WTC11 (cell line): Measurements from ENCODE around the gene RAB2B. TPM values are rescaled to one million over a fixed set of nuclear protein-coding genes. Genes with fewer than 3 reads are reported as not detected.

ENCODE experiments used
- ATAC-seq: fragments of 200-7000 bp; cut with Tn5 transposase; 2 replicates; pipeline ENCODE4 v1.10.0; 2021; ENCODE audit warnings: mild to moderate bottlenecking, moderate library complexity
- CTCF ChIA-PET: fragments of 300-600 bp; sonication (Branson Sonifier 250); formaldehyde crosslinking; loops from one replicate; lab custom pipeline; 2021; ENCODE audit warnings: antibody characterized with exemption; lab: Charles Lee
- POLR2A ChIA-PET: fragments of 350-600 bp; sonication (Branson Sonifier 250); formaldehyde crosslinking; loops from one replicate; lab custom pipeline; 2021; ENCODE audit warnings: antibody characterized with exemption; lab: Charles Lee
- DNase-seq: peaks from one replicate; pipeline ENCODE4 v3.0.0; 2021; ENCODE audit warnings: low spot score
- H3K27ac Mint-ChIP-seq: 2 replicates; pipeline ENCODE4 v1.8.0; 2021; ENCODE audit warnings: mixed read lengths
- H3K27me3 Mint-ChIP-seq: 2 replicates; pipeline ENCODE4 v1.8.0; 2021; ENCODE audit warnings: low read depth, mild to moderate bottlenecking, moderate library complexity, mixed read lengths
- H3K36me3 Mint-ChIP-seq: 2 replicates; pipeline ENCODE4 v1.8.0; 2021; ENCODE audit warnings: mixed read lengths
- H3K4me1 Mint-ChIP-seq: 2 replicates; pipeline ENCODE4 v1.8.0; 2022; ENCODE audit warnings: mixed read lengths
- H3K4me3 Mint-ChIP-seq: 2 replicates; pipeline ENCODE4 v1.8.0; 2021; ENCODE audit warnings: mild to moderate bottlenecking, moderate library complexity, mixed read lengths
- H3K9me3 Mint-ChIP-seq: 2 replicates; pipeline ENCODE4 v1.8.0; 2021; ENCODE audit warnings: mixed read lengths
- ATF1 ChIP-seq: sonication (generic); formaldehyde crosslinking; IDR thresholded peaks from 2 replicates; pipeline ENCODE4 v1.8.1; 2023; ENCODE audit warnings: mild to moderate bottlenecking, moderate library complexity, missing genetic modification reagents
- ATF3 ChIP-seq: sonication (generic); formaldehyde crosslinking; conservative IDR thresholded peaks from 2 replicates; pipeline ENCODE4 v1.8.1; 2022; ENCODE audit warnings: mild to moderate bottlenecking, missing genetic modification reagents
- ESRRA ChIP-seq: sonication (generic); formaldehyde crosslinking; IDR thresholded peaks from 2 replicates; pipeline ENCODE4 v1.8.1; 2022; ENCODE audit warnings: mild to moderate bottlenecking, missing genetic modification reagents, borderline replicate concordance
- ETV6 ChIP-seq: sonication (generic); formaldehyde crosslinking; IDR thresholded peaks from 2 replicates; pipeline ENCODE4 v1.8.1; 2022; ENCODE audit warnings: mild to moderate bottlenecking, missing genetic modification reagents
- HMGA2 ChIP-seq: fragments of 250-450 bp; sonication (Bioruptor Pico); IDR thresholded peaks from 2 replicates; pipeline ENCODE4 v1.4.0; 2021; ENCODE audit warnings: mild to moderate bottlenecking, moderate library complexity
- NFATC4 ChIP-seq: fragments of 250-450 bp; sonication (Bioruptor Pico); IDR thresholded peaks from 2 replicates; pipeline ENCODE4 v1.9.0; 2021; ENCODE audit warnings: mild to moderate bottlenecking
- NFE2L1 ChIP-seq: sonication (generic); formaldehyde crosslinking; IDR thresholded peaks from 2 replicates; pipeline ENCODE4 v1.8.1; 2023; ENCODE audit warnings: missing genetic modification reagents
- NR3C1 ChIP-seq: sonication (generic); formaldehyde crosslinking; conservative IDR thresholded peaks from 2 replicates; pipeline ENCODE4 v1.8.1; 2023; ENCODE audit warnings: low read depth, mild to moderate bottlenecking, missing genetic modification reagents
- OVOL2 ChIP-seq: fragments of 250-450 bp; sonication (Bioruptor Pico); IDR thresholded peaks from 2 replicates; pipeline ENCODE4 v1.9.0; 2021; ENCODE audit warnings: mild to moderate bottlenecking, borderline replicate concordance
- PRRX2 ChIP-seq: fragments of 250-450 bp; sonication (Bioruptor Pico); IDR thresholded peaks from 2 replicates; pipeline ENCODE4 v1.8.0; 2021; ENCODE audit warnings: mild to moderate bottlenecking
- RORB ChIP-seq: fragments of 250-450 bp; sonication (Bioruptor Pico); IDR thresholded peaks from 2 replicates; pipeline ENCODE4 v1.9.0; 2021; ENCODE audit warnings: mild to moderate bottlenecking
- SMAD4 ChIP-seq: sonication (generic); formaldehyde crosslinking; IDR thresholded peaks from 2 replicates; pipeline ENCODE4 v1.8.0; 2022; ENCODE audit warnings: mild to moderate bottlenecking, missing genetic modification reagents
- ZBTB21 ChIP-seq: sonication (generic); formaldehyde crosslinking; IDR thresholded peaks from 2 replicates; pipeline ENCODE4 v1.8.1; 2023; ENCODE audit warnings: mild to moderate bottlenecking, missing genetic modification reagents, borderline replicate concordance
- ZBTB43 ChIP-seq: sonication (generic); formaldehyde crosslinking; IDR thresholded peaks from 2 replicates; pipeline ENCODE4 v1.8.1; 2023; ENCODE audit warnings: mild to moderate bottlenecking, missing genetic modification reagents
- ZNF121 ChIP-seq: sonication (generic); formaldehyde crosslinking; IDR thresholded peaks from 2 replicates; pipeline ENCODE4 v1.8.0; 2023; ENCODE audit warnings: missing genetic modification reagents
- ZNF281 ChIP-seq: sonication (generic); formaldehyde crosslinking; IDR thresholded peaks from 2 replicates; pipeline ENCODE4 v1.8.0; 2023; ENCODE audit warnings: mild to moderate bottlenecking, missing genetic modification reagents
- ZNF317 ChIP-seq: sonication (generic); formaldehyde crosslinking; IDR thresholded peaks from 2 replicates; pipeline ENCODE4 v1.8.1; 2023; ENCODE audit warnings: low read depth, mild to moderate bottlenecking, moderate library complexity, missing genetic modification reagents, borderline replicate concordance
- ZNF671 ChIP-seq: fragments of 250-450 bp; sonication (Bioruptor Pico); IDR thresholded peaks from 2 replicates; pipeline ENCODE4 v1.8.0; 2021; ENCODE audit warnings: mild to moderate bottlenecking
- total RNA-seq: library from RNA; stranded (reverse); gene quantifications from 3 replicates; pipeline ENCODE4 v1.2.3, GENCODE V29; 2021
- TF ChIP-seq, protein P1 (sequence below): sonication (generic); formaldehyde crosslinking; IDR thresholded peaks from 2 replicates; pipeline ENCODE4 v1.8.1; 2023; ENCODE audit warnings: mild to moderate bottlenecking, missing genetic modification reagents, moderate library complexity
- TF ChIP-seq, protein P2 (sequence below): sonication (generic); formaldehyde crosslinking; IDR thresholded peaks from 2 replicates; pipeline ENCODE4 v1.8.0; 2022; ENCODE audit warnings: missing genetic modification reagents
- TF ChIP-seq, protein P3 (sequence below): fragments of 250-450 bp; sonication (Bioruptor Pico); IDR thresholded peaks from 2 replicates; pipeline ENCODE4 v2.1.2; 2022; ENCODE audit warnings: mild to moderate bottlenecking, moderate library complexity
- TF ChIP-seq, protein P4 (sequence below): sonication (generic); formaldehyde crosslinking; IDR thresholded peaks from 2 replicates; pipeline ENCODE4 v1.8.0; 2022; ENCODE audit warnings: mild to moderate bottlenecking, missing genetic modification reagents
- TF ChIP-seq, protein P5 (sequence below): sonication (generic); formaldehyde crosslinking; IDR thresholded peaks from 2 replicates; pipeline ENCODE4 v1.8.0; 2023; ENCODE audit warnings: missing genetic modification reagents

The RAB2B gene
- total RNA-seq, 1 experiment from 2014 or later, result 29.6 TPM

DNA sequence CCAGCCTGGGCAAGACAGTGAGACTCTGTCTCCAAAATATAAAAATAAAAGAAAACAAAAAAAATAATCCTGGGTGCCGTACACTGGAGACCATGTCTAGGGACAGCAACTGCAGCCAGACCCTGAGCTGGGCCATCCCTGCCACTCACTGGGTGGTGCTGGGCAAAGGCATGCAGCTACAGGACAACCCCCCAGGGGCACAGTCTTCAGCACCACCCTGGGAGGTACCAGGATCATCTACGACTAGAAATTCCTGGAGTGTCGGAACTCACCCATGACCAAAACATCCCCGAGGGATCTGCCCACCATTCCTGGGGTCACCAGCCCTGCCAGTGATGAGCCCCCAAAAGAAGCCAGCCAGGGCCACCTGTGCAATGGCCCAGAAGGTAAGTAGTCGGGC is 57.2 kb downstream of the RAB2B start:
- Mint-ChIP-seq H3K4me1 (no peaks in the 10 kb centered on the region), H3K27ac (no peak overlapping the region), H3K9me3 (no peaks in the 10 kb centered on the region), H3K27me3 (no peaks in the 10 kb centered on the region), H3K4me3 (no peak overlapping the region)
- DNase-seq, result no peak
- POLR2A ChIA-PET, result no interaction called here
- no peak for ATAC-seq
- CTCF ChIA-PET, result no interaction called here
- no peak for TF ChIP-seq ZBTB43 (CRISPR knock-in tag)
- no peak for TF ChIP-seq PRRX2 (CRISPR knock-in tag)
- TF ChIP-seq ZNF317 (CRISPR knock-in tag), result no peak
- no peak for TF ChIP-seq RORB
- no peak for TF ChIP-seq ZNF121 (CRISPR knock-in tag)
- no peak for TF ChIP-seq ZNF671 (CRISPR knock-in tag)
- TF ChIP-seq, protein P1, sequence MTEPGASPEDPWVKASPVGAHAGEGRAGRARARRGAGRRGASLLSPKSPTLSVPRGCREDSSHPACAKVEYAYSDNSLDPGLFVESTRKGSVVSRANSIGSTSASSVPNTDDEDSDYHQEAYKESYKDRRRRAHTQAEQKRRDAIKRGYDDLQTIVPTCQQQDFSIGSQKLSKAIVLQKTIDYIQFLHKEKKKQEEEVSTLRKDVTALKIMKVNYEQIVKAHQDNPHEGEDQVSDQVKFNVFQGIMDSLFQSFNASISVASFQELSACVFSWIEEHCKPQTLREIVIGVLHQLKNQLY (CRISPR knock-in tag), result no peak
- no peak for TF ChIP-seq ESRRA (CRISPR knock-in tag)
- TF ChIP-seq NFE2L1 (CRISPR knock-in tag), result no peak
- TF ChIP-seq ETV6 (CRISPR knock-in tag), result no peak
- TF ChIP-seq ZBTB21, result no peak
- no peak for TF ChIP-seq NFATC4
- no peak for TF ChIP-seq SMAD4 (CRISPR knock-in tag)
- TF ChIP-seq, protein P2, sequence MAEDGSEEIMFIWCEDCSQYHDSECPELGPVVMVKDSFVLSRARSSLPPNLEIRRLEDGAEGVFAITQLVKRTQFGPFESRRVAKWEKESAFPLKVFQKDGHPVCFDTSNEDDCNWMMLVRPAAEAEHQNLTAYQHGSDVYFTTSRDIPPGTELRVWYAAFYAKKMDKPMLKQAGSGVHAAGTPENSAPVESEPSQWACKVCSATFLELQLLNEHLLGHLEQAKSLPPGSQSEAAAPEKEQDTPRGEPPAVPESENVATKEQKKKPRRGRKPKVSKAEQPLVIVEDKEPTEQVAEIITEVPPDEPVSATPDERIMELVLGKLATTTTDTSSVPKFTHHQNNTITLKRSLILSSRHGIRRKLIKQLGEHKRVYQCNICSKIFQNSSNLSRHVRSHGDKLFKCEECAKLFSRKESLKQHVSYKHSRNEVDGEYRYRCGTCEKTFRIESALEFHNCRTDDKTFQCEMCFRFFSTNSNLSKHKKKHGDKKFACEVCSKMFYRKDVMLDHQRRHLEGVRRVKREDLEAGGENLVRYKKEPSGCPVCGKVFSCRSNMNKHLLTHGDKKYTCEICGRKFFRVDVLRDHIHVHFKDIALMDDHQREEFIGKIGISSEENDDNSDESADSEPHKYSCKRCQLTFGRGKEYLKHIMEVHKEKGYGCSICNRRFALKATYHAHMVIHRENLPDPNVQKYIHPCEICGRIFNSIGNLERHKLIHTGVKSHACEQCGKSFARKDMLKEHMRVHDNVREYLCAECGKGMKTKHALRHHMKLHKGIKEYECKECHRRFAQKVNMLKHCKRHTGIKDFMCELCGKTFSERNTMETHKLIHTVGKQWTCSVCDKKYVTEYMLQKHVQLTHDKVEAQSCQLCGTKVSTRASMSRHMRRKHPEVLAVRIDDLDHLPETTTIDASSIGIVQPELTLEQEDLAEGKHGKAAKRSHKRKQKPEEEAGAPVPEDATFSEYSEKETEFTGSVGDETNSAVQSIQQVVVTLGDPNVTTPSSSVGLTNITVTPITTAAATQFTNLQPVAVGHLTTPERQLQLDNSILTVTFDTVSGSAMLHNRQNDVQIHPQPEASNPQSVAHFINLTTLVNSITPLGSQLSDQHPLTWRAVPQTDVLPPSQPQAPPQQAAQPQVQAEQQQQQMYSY (CRISPR knock-in tag), result no peak
- TF ChIP-seq NR3C1 (CRISPR knock-in tag), result no peak
- TF ChIP-seq OVOL2 (CRISPR knock-in tag), result no peak
- no peak for TF ChIP-seq ZNF281 (CRISPR knock-in tag)
- TF ChIP-seq, protein P3, sequence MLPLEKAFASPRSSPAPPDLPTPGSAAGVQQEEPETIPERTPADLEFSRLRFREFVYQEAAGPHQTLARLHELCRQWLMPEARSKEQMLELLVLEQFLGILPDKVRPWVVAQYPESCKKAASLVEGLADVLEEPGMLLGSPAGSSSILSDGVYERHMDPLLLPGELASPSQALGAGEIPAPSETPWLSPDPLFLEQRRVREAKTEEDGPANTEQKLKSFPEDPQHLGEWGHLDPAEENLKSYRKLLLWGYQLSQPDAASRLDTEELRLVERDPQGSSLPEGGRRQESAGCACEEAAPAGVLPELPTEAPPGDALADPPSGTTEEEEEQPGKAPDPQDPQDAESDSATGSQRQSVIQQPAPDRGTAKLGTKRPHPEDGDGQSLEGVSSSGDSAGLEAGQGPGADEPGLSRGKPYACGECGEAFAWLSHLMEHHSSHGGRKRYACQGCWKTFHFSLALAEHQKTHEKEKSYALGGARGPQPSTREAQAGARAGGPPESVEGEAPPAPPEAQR (CRISPR knock-in tag), result no peak
- TF ChIP-seq, all 79 proteins: peak for 0
- H3K36me3 Mint-ChIP-seq, result peaks cover 73% of the 10 kb centered on the region

DNA sequence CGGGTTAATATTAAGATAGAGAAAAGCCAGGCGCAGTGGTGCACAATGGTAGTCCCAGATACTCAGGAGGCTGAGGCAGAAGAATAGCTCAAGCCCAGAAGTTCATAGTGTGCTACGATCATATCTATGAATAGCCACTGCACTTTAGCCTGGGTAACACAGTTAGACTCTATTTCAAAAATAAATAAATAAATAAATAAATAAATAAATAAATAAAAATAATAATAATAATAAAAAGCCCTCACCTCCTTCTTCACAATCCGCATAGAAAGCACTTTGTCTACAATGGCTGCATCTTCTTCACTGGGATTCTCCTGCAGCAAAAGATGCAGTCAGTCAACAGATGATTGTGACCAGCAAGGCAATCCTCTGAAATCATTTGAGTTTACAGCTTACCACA is 61.4 kb downstream of the RAB2B start:
- H3K9me3 Mint-ChIP-seq, result no peaks in the 10 kb centered on the region
- H3K36me3 Mint-ChIP-seq, result peaks cover 74% of the 10 kb centered on the region
- H3K27me3 Mint-ChIP-seq, result no peaks in the 10 kb centered on the region
- H3K4me1 Mint-ChIP-seq, result no peaks in the 10 kb centered on the region
- ATAC-seq (no peak), DNase-seq (no peak)
- no peak overlapping the region for H3K4me3 Mint-ChIP-seq
- ChIA-PET POLR2A (no interaction called here), CTCF (no interaction called here)
- no peak overlapping the region for H3K27ac Mint-ChIP-seq
- TF ChIP-seq, protein P4, sequence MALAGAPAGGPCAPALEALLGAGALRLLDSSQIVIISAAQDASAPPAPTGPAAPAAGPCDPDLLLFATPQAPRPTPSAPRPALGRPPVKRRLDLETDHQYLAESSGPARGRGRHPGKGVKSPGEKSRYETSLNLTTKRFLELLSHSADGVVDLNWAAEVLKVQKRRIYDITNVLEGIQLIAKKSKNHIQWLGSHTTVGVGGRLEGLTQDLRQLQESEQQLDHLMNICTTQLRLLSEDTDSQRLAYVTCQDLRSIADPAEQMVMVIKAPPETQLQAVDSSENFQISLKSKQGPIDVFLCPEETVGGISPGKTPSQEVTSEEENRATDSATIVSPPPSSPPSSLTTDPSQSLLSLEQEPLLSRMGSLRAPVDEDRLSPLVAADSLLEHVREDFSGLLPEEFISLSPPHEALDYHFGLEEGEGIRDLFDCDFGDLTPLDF (CRISPR knock-in tag), result no peak
- no peak for TF ChIP-seq ATF3 (CRISPR knock-in tag)
- TF ChIP-seq HMGA2 (CRISPR knock-in tag), result peak; percentile 67; the same call in 1 of the 2 replicates
- TF ChIP-seq ATF1 (CRISPR knock-in tag), result no peak
- TF ChIP-seq, protein P5, sequence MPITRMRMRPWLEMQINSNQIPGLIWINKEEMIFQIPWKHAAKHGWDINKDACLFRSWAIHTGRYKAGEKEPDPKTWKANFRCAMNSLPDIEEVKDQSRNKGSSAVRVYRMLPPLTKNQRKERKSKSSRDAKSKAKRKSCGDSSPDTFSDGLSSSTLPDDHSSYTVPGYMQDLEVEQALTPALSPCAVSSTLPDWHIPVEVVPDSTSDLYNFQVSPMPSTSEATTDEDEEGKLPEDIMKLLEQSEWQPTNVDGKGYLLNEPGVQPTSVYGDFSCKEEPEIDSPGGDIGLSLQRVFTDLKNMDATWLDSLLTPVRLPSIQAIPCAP (CRISPR knock-in tag), result no peak
